ENCODE data around the gene SMTN.

Gene SMTN

GRCh38 chr22:31118046-31118820 is 37.1 kb downstream of the SMTN start:
- TF ChIP-seq ZFX (IDR thresholded peaks at IDR 0.05) = no peak
- TF ChIP-seq CTCF (conservative IDR thresholded peaks at IDR 0.05) = no peak
- H3K27ac ChIP-seq = no peak overlapping the region

GRCh38 chr22:31119026-31119717 is 38.1 kb downstream of the SMTN start:
- TF ChIP-seq CTCF (conservative IDR thresholded peaks at IDR 0.05) = no peak
- no peak for TF ChIP-seq ZFX (IDR thresholded peaks at IDR 0.05)
- H3K27ac ChIP-seq = no peak overlapping the region

- TF ChIP-seq ZFX (IDR thresholded peaks at IDR 0.05) = no peak
- no peak for TF ChIP-seq CTCF (conservative IDR thresholded peaks at IDR 0.05)
- H3K27ac ChIP-seq = no peak overlapping the region
Observed at GRCh38 chr22:31120230-31120629, 39.1 kb downstream of the SMTN start.

- H3K27ac ChIP-seq = no peak overlapping the region
- TF ChIP-seq ZFX (IDR thresholded peaks at IDR 0.05) = no peak
- TF ChIP-seq CTCF (conservative IDR thresholded peaks at IDR 0.05) = no peak
Observed at GRCh38 chr22:31120642-31121041, 39.5 kb downstream of the SMTN start.

- TF ChIP-seq CTCF (conservative IDR thresholded peaks at IDR 0.05) (no peak), ZFX (IDR thresholded peaks at IDR 0.05) (no peak)
Observed at GRCh38 chr22:31121403-31121802, 40.3 kb downstream of the SMTN start.

GRCh38 chr22:31122196-31122531 is 41.0 kb downstream of the SMTN start:
- TF ChIP-seq CTCF (conservative IDR thresholded peaks at IDR 0.05) (no peak), ZFX (IDR thresholded peaks at IDR 0.05) (no peak)
- H3K27ac ChIP-seq = peak overlapping the region; percentile 80

More at GRCh38 chr22:31121403-31121802, 40.3 kb downstream of the SMTN start:
- H3K27ac ChIP-seq = peak overlapping the region; percentile 80

GRCh38 chr22:31122532-31123291 is 41.6 kb downstream of the SMTN start, which contains the start of gene INPP5J:
Gene INPP5J, plus strand, starts transcription at chr22:31122966. Its CDS starts 49 bp downstream, at chr22:31123015.
- TF ChIP-seq CTCF (conservative IDR thresholded peaks at IDR 0.05) (no peak), ZFX (IDR thresholded peaks at IDR 0.05) (0 out of 2 replicates have a peak, but pooled peaks have one; percentile 24)
- H3K27ac ChIP-seq = peak within 1 kb of the TSS; percentile 80
